Gastroesophageal sphincter (tissue), 3 donors: Measurements from ENCODE around the gene ACAD10.
A peak's percentile ranks its signal among the peaks of the same experiment; 100 is the strongest.

Source experiments
- CTCF ChIP-seq, 4 experiments: fragments of 200-600 bp in 2 of 4; fragments of 450-650 bp in 2 of 4; sonication (generic) in 1 of 4; IDR thresholded peaks; one replicate each; pipeline ENCODE4 v1.5.1; 2017 to 2019; ENCODE audit warnings: antibody characterized with exemption in 4 of 4, mild to moderate bottlenecking in 2 of 4, moderate library complexity in 2 of 4
- POLR2A ChIP-seq, 2 donors: fragments of 450-650 bp; IDR thresholded peaks; one replicate each; pipeline ENCODE4 v1.6.1; 2017; ENCODE audit warnings: antibody characterized with exemption in 2 of 2, mild to moderate bottlenecking in 2 of 2, moderate library complexity in 1 of 2
- POLR2AphosphoS5 ChIP-seq: sonication (generic); formaldehyde crosslinking; IDR thresholded peaks from one replicate; pipeline ENCODE4 v1.6.1; 2017; ENCODE audit warnings: antibody characterized with exemption

- TF ChIP-seq POLR2A (IDR thresholded peaks at IDR 0.05) (no peak), CTCF (IDR thresholded peaks at IDR 0.05) (peak in 1 of 4 experiments; percentile 36), POLR2AphosphoS5 (no peak)
These were observed 43.0 kb upstream of the ACAD10 start for GRCh38 chr12:111642681-111643426.
